Measurements from ENCODE around the gene BRD7.

BRD7 gene

GRCh38 chr16:50368410-50369132 is at the start of gene BRD7:
TSS of gene BRD7 (minus strand) at chr16:50368988. CDS start at chr16:50368774, 214 bp downstream.
- DNase-seq, result peak; percentile 91

DNA sequence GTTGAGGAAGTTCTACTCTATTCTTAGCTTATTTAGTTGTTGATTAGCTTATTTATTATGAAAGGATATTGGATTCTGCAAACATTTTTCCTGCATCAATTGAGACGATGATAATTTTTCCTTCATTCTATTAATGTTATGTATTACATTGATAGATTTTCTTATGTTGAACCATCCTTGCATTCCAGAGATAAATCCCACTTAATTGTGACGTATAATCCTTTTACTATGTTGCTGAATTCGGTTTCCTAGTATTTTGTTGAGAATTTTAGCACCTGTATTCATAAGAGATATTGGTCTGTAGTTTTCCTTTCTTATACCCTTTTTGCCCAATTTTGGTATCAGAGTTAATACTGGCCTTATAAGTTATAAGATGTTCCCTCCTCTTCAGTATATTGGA is 47.6 kb upstream of the BRD7 start:
- H3K4me3 Mint-ChIP-seq, result no peak overlapping the region
- peaks cover 9% of the 10 kb centered on the region for H3K36me3 Mint-ChIP-seq (ENCODE audit: low read depth)
- no peaks in the 10 kb centered on the region for H3K27me3 Mint-ChIP-seq
- no peak for DNase-seq
- no peak overlapping the region for H3K27ac Mint-ChIP-seq
- no peaks in the 10 kb centered on the region for H3K4me1 Mint-ChIP-seq (ENCODE audit: low read depth)
- peaks cover 45% of the 10 kb centered on the region for H3K9me3 Mint-ChIP-seq

More at GRCh38 chr16:50368410-50369132, at the start of gene BRD7:
- H3K4me3 Mint-ChIP-seq, result peak within 1 kb of the TSS; percentile 94
- peaks cover 50% of the 10 kb centered on the region for H3K4me1 Mint-ChIP-seq (ENCODE audit: low read depth)
- no peaks in the 10 kb centered on the region for H3K9me3 Mint-ChIP-seq
- peaks cover 44% of the 10 kb centered on the region for H3K36me3 Mint-ChIP-seq (ENCODE audit: low read depth)
- no peaks in the 10 kb centered on the region for H3K27me3 Mint-ChIP-seq
- peak within 1 kb of the TSS; percentile 94 for H3K27ac Mint-ChIP-seq

DNA sequence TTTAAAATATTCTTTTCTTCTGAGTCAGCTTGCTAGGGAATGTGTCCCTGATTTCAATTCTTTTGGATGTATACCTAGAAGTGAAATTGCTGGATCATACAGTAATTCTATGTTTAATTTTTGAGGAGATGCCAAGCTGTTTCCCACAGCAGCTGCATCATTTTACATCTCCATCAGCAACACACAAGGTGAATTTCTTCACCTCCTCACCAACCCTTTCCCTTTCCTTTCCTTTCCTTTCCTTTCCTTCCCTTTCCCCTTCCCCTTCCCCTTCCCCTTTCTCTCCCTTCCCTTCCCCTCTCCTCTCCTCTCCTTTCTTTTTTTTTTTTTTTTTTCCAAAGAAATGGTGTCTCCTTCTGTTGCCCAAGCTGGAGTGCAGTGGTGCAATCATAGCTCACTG is 45.4 kb upstream of the BRD7 start:
- DNase-seq, result no peak
- Mint-ChIP-seq H3K27ac (no peak overlapping the region), H3K4me1 (ENCODE audit: low read depth) (no peaks in the 10 kb centered on the region), H3K9me3 (peaks cover 33% of the 10 kb centered on the region), H3K36me3 (ENCODE audit: low read depth) (peaks cover 5% of the 10 kb centered on the region), H3K4me3 (no peak overlapping the region), H3K27me3 (no peaks in the 10 kb centered on the region)

GRCh38 chr16:50411034-50411433 is 42.2 kb upstream of the BRD7 start:
- DNase-seq, result no peak
- Mint-ChIP-seq H3K9me3 (peaks cover 8% of the 10 kb centered on the region), H3K36me3 (ENCODE audit: low read depth) (no peaks in the 10 kb centered on the region), H3K27me3 (no peaks in the 10 kb centered on the region), H3K4me1 (ENCODE audit: low read depth) (no peaks in the 10 kb centered on the region), H3K27ac (no peak overlapping the region), H3K4me3 (no peak overlapping the region)

DNA sequence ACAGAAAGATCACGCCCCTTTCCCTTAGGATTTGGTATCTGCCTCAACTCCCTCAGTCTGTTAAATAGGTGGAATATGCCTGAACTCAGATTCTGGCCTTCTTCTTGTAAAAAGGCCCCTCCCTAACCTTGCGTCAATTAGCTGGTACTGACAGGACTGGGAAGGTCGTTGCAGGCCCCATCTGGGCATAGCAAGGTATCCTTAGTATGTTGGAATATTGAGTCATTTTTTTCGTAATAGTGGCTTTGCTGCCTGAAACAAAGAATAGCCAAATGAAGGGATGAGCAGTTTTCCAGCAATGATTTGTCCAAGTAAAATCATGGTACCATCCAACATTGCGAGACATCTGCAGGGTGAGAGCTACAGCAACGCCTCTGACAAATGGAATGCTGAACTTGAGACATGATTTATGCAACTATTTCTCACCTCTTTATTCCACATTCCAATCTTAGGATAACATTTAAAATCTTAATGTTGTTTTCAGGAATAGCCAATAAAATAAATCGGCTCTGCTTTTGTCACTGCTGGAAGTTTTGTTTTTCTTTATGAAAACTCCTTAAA is 39.3 kb upstream of the BRD7 start:
- Mint-ChIP-seq H3K27ac (no peak overlapping the region), H3K4me3 (no peak overlapping the region), H3K4me1 (ENCODE audit: low read depth) (no peaks in the 10 kb centered on the region), H3K36me3 (ENCODE audit: low read depth) (no peaks in the 10 kb centered on the region), H3K27me3 (no peaks in the 10 kb centered on the region), H3K9me3 (no peaks in the 10 kb centered on the region)
- DNase-seq, result no peak

GRCh38 chr16:50407351-50407750 is 38.6 kb upstream of the BRD7 start:
- no peaks in the 10 kb centered on the region for H3K4me1 Mint-ChIP-seq (ENCODE audit: low read depth)
- H3K9me3 Mint-ChIP-seq, result no peaks in the 10 kb centered on the region
- H3K36me3 Mint-ChIP-seq (ENCODE audit: low read depth), result no peaks in the 10 kb centered on the region
- no peak overlapping the region for H3K4me3 Mint-ChIP-seq
- no peaks in the 10 kb centered on the region for H3K27me3 Mint-ChIP-seq
- no peak for DNase-seq
- no peak overlapping the region for H3K27ac Mint-ChIP-seq

GRCh38 chr16:50403491-50403890 is 34.7 kb upstream of the BRD7 start:
- H3K27ac Mint-ChIP-seq, result no peak overlapping the region
- no peaks in the 10 kb centered on the region for H3K27me3 Mint-ChIP-seq
- no peak for DNase-seq
- H3K9me3 Mint-ChIP-seq, result no peaks in the 10 kb centered on the region
- H3K36me3 Mint-ChIP-seq (ENCODE audit: low read depth), result no peaks in the 10 kb centered on the region
- peaks cover 2% of the 10 kb centered on the region for H3K4me1 Mint-ChIP-seq (ENCODE audit: low read depth)
- H3K4me3 Mint-ChIP-seq, result no peak overlapping the region

DNA sequence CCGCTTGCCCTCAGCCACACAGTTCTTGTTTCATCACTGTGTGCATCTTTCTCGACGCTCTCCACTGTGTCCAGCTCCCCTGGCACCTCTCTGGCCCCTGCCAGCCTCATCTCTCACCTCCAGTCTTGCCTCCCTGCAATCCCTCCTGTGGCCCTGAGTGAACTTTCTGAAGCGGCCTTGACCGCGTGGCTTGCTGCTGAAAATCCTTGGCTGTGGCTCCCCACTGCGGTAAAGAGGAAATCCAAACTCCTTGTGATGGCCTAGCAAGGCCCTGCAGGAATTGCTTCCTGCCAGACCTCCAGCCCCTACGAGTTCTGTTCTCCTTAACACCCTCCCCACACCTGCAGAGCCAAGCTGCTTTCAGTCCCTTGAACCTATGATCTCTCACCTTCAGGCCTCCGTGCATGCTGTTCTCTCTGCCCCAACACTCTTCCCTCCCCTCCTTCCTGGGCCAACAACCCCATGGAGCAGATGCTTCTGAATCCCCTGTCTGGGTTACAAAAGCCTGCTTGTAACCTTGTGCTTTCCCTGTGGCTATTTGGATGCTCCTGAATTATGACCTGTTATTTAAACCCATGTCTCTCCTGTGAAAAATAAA is 33.6 kb upstream of the BRD7 start:
- Mint-ChIP-seq H3K4me3 (no peak overlapping the region), H3K27me3 (no peaks in the 10 kb centered on the region), H3K4me1 (ENCODE audit: low read depth) (peaks cover 2% of the 10 kb centered on the region), H3K27ac (no peak overlapping the region), H3K36me3 (ENCODE audit: low read depth) (no peaks in the 10 kb centered on the region), H3K9me3 (no peaks in the 10 kb centered on the region)
- no peak for DNase-seq

DNA sequence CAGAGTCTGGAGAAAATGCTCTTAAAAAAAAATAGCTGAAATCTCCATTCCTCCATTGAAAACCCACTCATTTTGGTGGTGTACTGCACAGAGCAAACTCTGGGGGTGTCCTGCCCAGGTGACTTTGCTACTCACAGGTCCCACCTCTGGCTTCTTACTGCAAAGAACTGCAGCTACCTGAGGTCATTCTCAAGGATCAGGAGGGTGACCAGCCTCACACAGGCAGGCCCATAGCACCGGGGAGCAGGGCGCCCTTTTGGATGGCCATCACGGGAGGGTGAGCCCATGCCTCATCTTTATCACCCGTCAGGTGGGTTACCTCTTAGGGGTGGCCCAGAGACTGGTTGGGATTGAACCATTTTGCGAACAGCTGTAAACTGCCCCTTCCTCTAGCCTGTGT is 32.6 kb upstream of the BRD7 start:
- Mint-ChIP-seq H3K4me3 (no peak overlapping the region), H3K9me3 (no peaks in the 10 kb centered on the region), H3K27ac (no peak overlapping the region), H3K4me1 (ENCODE audit: low read depth) (peaks cover 12% of the 10 kb centered on the region), H3K36me3 (ENCODE audit: low read depth) (no peaks in the 10 kb centered on the region), H3K27me3 (no peaks in the 10 kb centered on the region)
- no peak for DNase-seq

GRCh38 chr16:50400967-50401348 is 32.2 kb upstream of the BRD7 start:
- DNase-seq, result no peak
- Mint-ChIP-seq H3K9me3 (no peaks in the 10 kb centered on the region), H3K27ac (no peak overlapping the region), H3K27me3 (no peaks in the 10 kb centered on the region), H3K4me1 (ENCODE audit: low read depth) (peaks cover 16% of the 10 kb centered on the region), H3K36me3 (ENCODE audit: low read depth) (no peaks in the 10 kb centered on the region), H3K4me3 (no peak overlapping the region)

GRCh38 chr16:50400312-50400966 is 31.7 kb upstream of the BRD7 start:
- no peaks in the 10 kb centered on the region for H3K27me3 Mint-ChIP-seq
- peaks cover 20% of the 10 kb centered on the region for H3K4me1 Mint-ChIP-seq (ENCODE audit: low read depth)
- no peak for DNase-seq
- H3K27ac Mint-ChIP-seq, result no peak overlapping the region
- H3K4me3 Mint-ChIP-seq, result no peak overlapping the region
- no peaks in the 10 kb centered on the region for H3K9me3 Mint-ChIP-seq
- no peaks in the 10 kb centered on the region for H3K36me3 Mint-ChIP-seq (ENCODE audit: low read depth)

DNA sequence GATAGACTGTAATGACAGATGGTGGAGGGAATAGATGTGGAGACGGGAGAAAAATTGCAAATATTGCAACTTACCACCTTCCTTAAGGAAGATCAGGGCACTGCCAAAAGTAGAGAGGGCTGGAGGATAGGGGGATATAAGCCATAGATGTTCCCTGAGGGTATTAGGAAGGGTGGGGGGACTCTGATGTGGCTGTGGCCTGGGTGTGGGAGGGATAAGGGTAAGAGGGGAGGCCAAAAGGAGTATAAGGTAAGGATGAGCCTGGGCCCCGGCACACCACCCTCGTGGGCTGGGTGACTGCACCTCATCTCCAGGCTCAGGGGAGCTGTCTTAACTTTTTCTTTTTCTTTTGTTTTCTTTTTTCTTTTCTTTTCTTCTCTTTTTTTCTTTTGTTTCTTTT is 30.6 kb upstream of the BRD7 start:
- DNase-seq, result no peak
- Mint-ChIP-seq H3K4me3 (no peak overlapping the region), H3K9me3 (no peaks in the 10 kb centered on the region), H3K36me3 (ENCODE audit: low read depth) (no peaks in the 10 kb centered on the region), H3K27ac (no peak overlapping the region), H3K4me1 (ENCODE audit: low read depth) (peaks cover 24% of the 10 kb centered on the region), H3K27me3 (no peaks in the 10 kb centered on the region)

DNA sequence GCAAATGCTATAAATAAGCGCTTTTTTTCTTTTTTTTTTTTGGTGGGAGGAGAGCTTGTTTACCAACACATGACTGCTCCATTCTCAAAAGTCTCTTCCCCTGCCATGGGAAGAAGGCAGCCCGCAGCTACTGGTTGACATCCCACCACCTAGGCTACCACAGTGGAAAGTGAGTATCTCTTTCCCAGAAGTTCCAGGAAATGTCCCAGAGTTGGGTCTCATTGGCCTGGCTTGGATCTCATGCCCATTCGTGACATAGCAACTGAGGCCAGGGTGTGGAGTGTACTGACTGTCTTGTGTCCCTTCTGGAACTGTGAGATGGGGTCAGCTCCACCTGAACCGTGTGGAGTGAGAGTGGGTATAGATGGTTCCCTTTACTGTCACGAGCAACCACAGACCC is 29.5 kb upstream of the BRD7 start:
- H3K36me3 Mint-ChIP-seq (ENCODE audit: low read depth), result no peaks in the 10 kb centered on the region
- no peak overlapping the region for H3K4me3 Mint-ChIP-seq
- no peak overlapping the region for H3K27ac Mint-ChIP-seq
- peaks cover 24% of the 10 kb centered on the region for H3K4me1 Mint-ChIP-seq (ENCODE audit: low read depth)
- H3K9me3 Mint-ChIP-seq, result no peaks in the 10 kb centered on the region
- H3K27me3 Mint-ChIP-seq, result no peaks in the 10 kb centered on the region
- no peak for DNase-seq

DNA sequence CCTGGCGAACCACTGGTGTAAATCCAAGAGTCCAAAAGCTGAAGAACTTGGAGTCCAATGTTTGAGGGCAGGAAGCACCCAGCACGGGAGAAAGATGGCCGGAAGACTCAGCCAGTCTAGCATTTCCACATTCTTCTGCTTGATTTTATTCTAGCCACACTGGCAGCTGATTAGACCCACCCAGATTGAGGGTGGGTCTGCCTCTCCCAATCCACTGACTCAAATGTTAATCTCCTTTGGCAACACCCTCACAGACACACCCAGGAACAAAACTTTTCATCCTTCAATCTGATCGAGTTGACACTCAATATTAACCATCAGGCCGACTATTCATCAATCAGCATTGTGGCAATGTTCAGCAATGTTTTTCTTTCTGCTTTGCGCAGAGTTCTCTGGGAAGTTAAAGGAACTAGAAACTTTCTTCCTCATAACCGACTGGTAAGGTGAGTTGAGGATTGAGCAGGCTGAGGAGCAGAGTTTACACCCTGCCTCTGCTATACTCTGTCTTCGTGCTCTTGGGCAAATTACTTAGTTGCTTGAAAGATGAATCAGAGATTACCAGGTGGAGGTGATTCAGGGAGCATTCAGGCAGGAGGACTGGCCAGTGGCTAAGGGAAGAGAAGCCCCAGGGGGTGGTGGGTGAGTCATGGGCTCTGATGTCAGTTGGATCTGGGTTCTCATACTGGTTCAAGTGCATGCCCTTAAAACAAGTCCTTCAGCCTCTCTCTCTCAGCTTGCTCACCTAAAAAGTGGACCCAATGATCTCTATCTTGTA is 28.2 kb upstream of the BRD7 start:
- no peak overlapping the region for H3K27ac Mint-ChIP-seq
- no peaks in the 10 kb centered on the region for H3K36me3 Mint-ChIP-seq (ENCODE audit: low read depth)
- no peaks in the 10 kb centered on the region for H3K27me3 Mint-ChIP-seq
- no peaks in the 10 kb centered on the region for H3K9me3 Mint-ChIP-seq
- H3K4me3 Mint-ChIP-seq, result no peak overlapping the region
- peaks cover 24% of the 10 kb centered on the region for H3K4me1 Mint-ChIP-seq (ENCODE audit: low read depth)
- DNase-seq, result no peak
